ENCODE measurements around the gene MRPL14.

Gene MRPL14

DNA sequence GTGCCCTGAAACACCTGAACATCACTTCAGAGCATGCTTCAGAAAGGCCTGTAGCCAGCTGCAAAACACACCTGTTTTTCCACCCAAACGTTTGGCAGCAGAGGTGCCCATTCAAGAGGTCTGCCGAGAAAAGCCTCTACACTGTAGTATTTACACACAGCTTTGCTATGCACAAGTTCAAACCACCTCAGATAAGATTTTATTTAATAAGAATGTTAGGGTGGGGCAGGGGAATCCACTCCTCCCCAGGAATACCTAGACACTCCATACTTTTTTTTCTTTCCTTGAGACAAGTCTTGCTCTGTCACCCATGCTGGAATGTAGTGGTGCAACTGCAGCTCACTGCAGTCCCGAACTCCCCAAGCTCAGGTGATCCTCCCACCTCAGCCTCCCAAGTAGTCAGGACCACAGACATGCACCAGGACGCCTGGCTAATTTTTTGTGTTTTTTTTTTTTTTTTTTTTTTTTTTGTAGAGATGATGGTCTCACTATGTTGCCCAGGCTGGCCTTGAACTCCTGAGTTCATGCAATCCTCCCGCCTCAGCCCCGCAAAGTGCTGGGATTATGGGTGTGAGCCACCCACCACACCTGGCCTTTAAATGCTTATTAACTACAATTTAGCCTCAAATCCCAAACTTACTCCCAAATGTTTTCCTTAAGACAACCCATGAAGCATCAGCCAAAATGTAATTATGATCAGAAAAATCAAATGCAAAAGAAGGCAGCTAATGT lies 9.7 kb downstream of the MRPL14 start:
- no CpG with 5 or more reads among the region's 6 CpGs for WGBS (ENCODE audit: extremely low coverage, insufficient coverage, low lambda C conversion rate)
- Histone ChIP-seq H4K5ac (ENCODE audit: low read length) (no peak overlapping the region), H3K4me3 (ENCODE audit: low read length) (no peak overlapping the region)

GRCh38 chr6:44116641-44117382 lies 10.4 kb downstream of the MRPL14 start:
- no CpG with 5 or more reads among the region's 4 CpGs for WGBS (ENCODE audit: extremely low coverage, insufficient coverage, low lambda C conversion rate)
- Histone ChIP-seq H3K4ac (ENCODE audit: low read depth, low read length) (no peak overlapping the region), H3K18ac (ENCODE audit: low read length) (no peak overlapping the region), H2BK15ac (replicated peaks; ENCODE audit: low read depth) (no peak overlapping the region), H3K79me2 (ENCODE audit: control insufficient read depth, insufficient read depth, low read length) (peaks cover 61% of the 10 kb centered on the region), H4K8ac (ENCODE audit: low read depth, low read length) (no peak overlapping the region), H3K56ac (ENCODE audit: low read length) (no peak overlapping the region), H3K79me1 (ENCODE audit: low read length) (peaks cover 29% of the 10 kb centered on the region), H2BK120ac (ENCODE audit: low read depth, low read length) (no peak overlapping the region), H3K4me3 (ENCODE audit: low read length) (no peak overlapping the region), H3K27me3 (ENCODE audit: insufficient read depth, low read length, poor library complexity) (no peaks in the 10 kb centered on the region), H2AK5ac (ENCODE audit: low read length) (no peak overlapping the region), H2BK5ac (ENCODE audit: low read length) (no peak overlapping the region), H3K23ac (ENCODE audit: low read length) (no peak overlapping the region), H3K36me3 (ENCODE audit: control insufficient read depth, insufficient read depth, low read length) (peaks cover 16% of the 10 kb centered on the region), H3K4me2 (ENCODE audit: low read length) (no peak overlapping the region), H3K9ac (ENCODE audit: low read length) (no peak overlapping the region), H3K27ac (ENCODE audit: low read depth, low read length) (no peak overlapping the region), H4K5ac (ENCODE audit: low read length) (no peak overlapping the region), H3K4me1 (ENCODE audit: control insufficient read depth, low read depth, low read length) (peaks cover 5% of the 10 kb centered on the region)
- DNase-seq, result no peak

More for the DNA sequence above, 9.7 kb downstream of the MRPL14 start:
- Histone ChIP-seq H3K9ac (ENCODE audit: low read length) (no peak overlapping the region), H2BK120ac (ENCODE audit: low read depth, low read length) (no peak overlapping the region), H3K79me2 (ENCODE audit: control insufficient read depth, insufficient read depth, low read length) (peaks cover 67% of the 10 kb centered on the region), H3K4me1 (ENCODE audit: control insufficient read depth, low read depth, low read length) (peaks cover 5% of the 10 kb centered on the region), H3K27me3 (ENCODE audit: insufficient read depth, low read length, poor library complexity) (no peaks in the 10 kb centered on the region), H2BK15ac (replicated peaks; ENCODE audit: low read depth) (no peak overlapping the region), H2AK5ac (ENCODE audit: low read length) (no peak overlapping the region), H3K27ac (ENCODE audit: low read depth, low read length) (no peak overlapping the region), H3K36me3 (ENCODE audit: control insufficient read depth, insufficient read depth, low read length) (peaks cover 12% of the 10 kb centered on the region), H3K4ac (ENCODE audit: low read depth, low read length) (no peak overlapping the region), H4K8ac (ENCODE audit: low read depth, low read length) (no peak overlapping the region), H3K4me2 (ENCODE audit: low read length) (no peak overlapping the region), H3K79me1 (ENCODE audit: low read length) (peaks cover 30% of the 10 kb centered on the region), H3K23ac (ENCODE audit: low read length) (no peak overlapping the region), H3K18ac (ENCODE audit: low read length) (no peak overlapping the region), H3K56ac (ENCODE audit: low read length) (no peak overlapping the region), H2BK5ac (ENCODE audit: low read length) (no peak overlapping the region)
- no peak for DNase-seq

GRCh38 chr6:44115866-44116265 lies 11.4 kb downstream of the MRPL14 start:
- Histone ChIP-seq H3K4me1 (ENCODE audit: control insufficient read depth, low read depth, low read length) (peaks cover under 1% of the 10 kb centered on the region), H3K79me2 (ENCODE audit: control insufficient read depth, insufficient read depth, low read length) (peaks cover 53% of the 10 kb centered on the region), H2BK120ac (ENCODE audit: low read depth, low read length) (no peak overlapping the region), H3K4me2 (ENCODE audit: low read length) (no peak overlapping the region), H2BK15ac (replicated peaks; ENCODE audit: low read depth) (no peak overlapping the region), H3K79me1 (ENCODE audit: low read length) (peaks cover 33% of the 10 kb centered on the region), H3K27me3 (ENCODE audit: insufficient read depth, low read length, poor library complexity) (no peaks in the 10 kb centered on the region), H3K36me3 (ENCODE audit: control insufficient read depth, insufficient read depth, low read length) (peaks cover 25% of the 10 kb centered on the region), H4K5ac (ENCODE audit: low read length) (no peak overlapping the region), H3K4ac (ENCODE audit: low read depth, low read length) (no peak overlapping the region), H3K23ac (ENCODE audit: low read length) (no peak overlapping the region), H3K18ac (ENCODE audit: low read length) (no peak overlapping the region), H2AK5ac (ENCODE audit: low read length) (no peak overlapping the region), H3K4me3 (ENCODE audit: low read length) (no peak overlapping the region), H3K9ac (ENCODE audit: low read length) (no peak overlapping the region), H4K8ac (ENCODE audit: low read depth, low read length) (no peak overlapping the region), H3K56ac (ENCODE audit: low read length) (no peak overlapping the region), H3K27ac (ENCODE audit: low read depth, low read length) (no peak overlapping the region), H2BK5ac (ENCODE audit: low read length) (no peak overlapping the region)
- peak; percentile 57 for DNase-seq
- WGBS (ENCODE audit: extremely low coverage, insufficient coverage, low lambda C conversion rate), result no CpG with 5 or more reads among the region's 5 CpGs

DNA sequence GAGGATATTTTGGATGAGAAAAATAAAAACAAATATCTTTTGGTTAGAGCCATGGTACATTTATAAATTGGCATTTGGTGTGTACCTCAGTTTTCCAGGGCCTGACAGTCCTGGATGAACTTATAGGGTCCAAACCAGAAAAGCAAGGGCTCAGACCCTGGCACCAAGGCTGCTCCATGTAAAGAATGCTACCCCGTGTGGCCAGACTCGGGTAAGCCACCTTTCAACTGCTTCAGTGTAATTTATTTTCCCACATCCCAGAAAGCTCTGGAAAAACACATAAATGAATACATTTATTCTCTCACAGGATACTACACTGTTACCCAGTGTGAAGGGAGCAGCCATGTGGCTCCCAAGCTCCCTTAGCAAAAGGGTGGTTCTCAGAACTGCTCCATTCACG lies 13.8 kb downstream of the MRPL14 start:
- Histone ChIP-seq H3K18ac (ENCODE audit: low read length) (no peak overlapping the region), H3K9ac (ENCODE audit: low read length) (no peak overlapping the region), H3K79me1 (ENCODE audit: low read length) (peaks cover 33% of the 10 kb centered on the region), H3K4ac (ENCODE audit: low read depth, low read length) (no peak overlapping the region), H2AK5ac (ENCODE audit: low read length) (no peak overlapping the region), H2BK5ac (ENCODE audit: low read length) (no peak overlapping the region), H3K56ac (ENCODE audit: low read length) (no peak overlapping the region), H3K36me3 (ENCODE audit: control insufficient read depth, insufficient read depth, low read length) (peaks cover 33% of the 10 kb centered on the region), H3K27me3 (ENCODE audit: insufficient read depth, low read length, poor library complexity) (no peaks in the 10 kb centered on the region), H3K27ac (ENCODE audit: low read depth, low read length) (no peak overlapping the region), H3K23ac (ENCODE audit: low read length) (no peak overlapping the region), H2BK120ac (ENCODE audit: low read depth, low read length) (no peak overlapping the region), H3K4me2 (ENCODE audit: low read length) (no peak overlapping the region), H4K8ac (ENCODE audit: low read depth, low read length) (no peak overlapping the region), H3K4me3 (ENCODE audit: low read length) (no peak overlapping the region), H3K4me1 (ENCODE audit: control insufficient read depth, low read depth, low read length) (no peaks in the 10 kb centered on the region), H3K79me2 (ENCODE audit: control insufficient read depth, insufficient read depth, low read length) (peaks cover 30% of the 10 kb centered on the region), H4K5ac (ENCODE audit: low read length) (no peak overlapping the region), H2BK15ac (replicated peaks; ENCODE audit: low read depth) (no peak overlapping the region)
- no CpG with 5 or more reads among the region's 3 CpGs for WGBS (ENCODE audit: extremely low coverage, insufficient coverage, low lambda C conversion rate)
- peak; percentile 28 for DNase-seq

- no peak overlapping the region for H2BK15ac ChIP-seq (replicated peaks; ENCODE audit: low read depth)
- no peak overlapping the region for H3K56ac ChIP-seq (ENCODE audit: low read length)
- no peak overlapping the region for H3K4me3 ChIP-seq (ENCODE audit: low read length)
- H3K36me3 ChIP-seq (ENCODE audit: control insufficient read depth, insufficient read depth, low read length), result peaks cover 36% of the 10 kb centered on the region
- H3K18ac ChIP-seq (ENCODE audit: low read length), result no peak overlapping the region
- H3K4me2 ChIP-seq (ENCODE audit: low read length), result no peak overlapping the region
- H3K23ac ChIP-seq (ENCODE audit: low read length), result no peak overlapping the region
- H3K4ac ChIP-seq (ENCODE audit: low read depth, low read length), result no peak overlapping the region
- peaks cover 32% of the 10 kb centered on the region for H3K79me1 ChIP-seq (ENCODE audit: low read length)
- no peak overlapping the region for H2BK5ac ChIP-seq (ENCODE audit: low read length)
- no peak overlapping the region for H2BK120ac ChIP-seq (ENCODE audit: low read depth, low read length)
- no peak overlapping the region for H2AK5ac ChIP-seq (ENCODE audit: low read length)
- no peak for DNase-seq
- peaks cover 14% of the 10 kb centered on the region for H3K79me2 ChIP-seq (ENCODE audit: control insufficient read depth, insufficient read depth, low read length)
- H3K27ac ChIP-seq (ENCODE audit: low read depth, low read length), result no peak overlapping the region
- H3K9ac ChIP-seq (ENCODE audit: low read length), result no peak overlapping the region
- H4K8ac ChIP-seq (ENCODE audit: low read depth, low read length), result no peak overlapping the region
- no peaks in the 10 kb centered on the region for H3K4me1 ChIP-seq (ENCODE audit: control insufficient read depth, low read depth, low read length)
- no peak overlapping the region for H4K5ac ChIP-seq (ENCODE audit: low read length)
- WGBS (ENCODE audit: extremely low coverage, insufficient coverage, low lambda C conversion rate), result no CpG with 5 or more reads among the region's 6 CpGs
- H3K27me3 ChIP-seq (ENCODE audit: insufficient read depth, low read length, poor library complexity), result no peaks in the 10 kb centered on the region
These were observed 15.5 kb downstream of the MRPL14 start for GRCh38 chr6:44111434-44112417.

All from mesendoderm (in vitro differentiated cells).